H9 (cell line): Measurements from ENCODE around the gene SHB. TPM values are rescaled to one million over a fixed set of nuclear protein-coding genes. Genes with fewer than 3 reads are reported as not detected.

Experiments used
- DNase-seq: peaks from one replicate; pipeline ENCODE4 v3.0.0-alpha.2; 2017
- H2AFZ ChIP-seq: one replicate; pipeline ENCODE4 v1.6.1; 2013; ENCODE audit warnings: mild to moderate bottlenecking, low read length, control low read depth, moderate library complexity
- H2AK5ac ChIP-seq: 2 replicates; pipeline ENCODE4 v1.6.1; 2013; ENCODE audit warnings: low read length, control low read depth, mixed read lengths; ENCODE audit not compliant: insufficient read length
- H2BK120ac ChIP-seq: one replicate; pipeline ENCODE4 v1.6.1; 2013; ENCODE audit warnings: low read depth, mild to moderate bottlenecking, low read length, control low read depth, inconsistent platforms; ENCODE audit not compliant: poor library complexity, severe bottlenecking
- H2BK12ac ChIP-seq: 2 replicates; pipeline ENCODE4 v1.6.1; 2013; ENCODE audit warnings: low read length, control low read depth, mixed read lengths, low read depth; ENCODE audit not compliant: insufficient read length
- H2BK15ac ChIP-seq: 2 replicates; pipeline ENCODE4 v1.6.1; 2013; ENCODE audit warnings: low read depth, low read length, control low read depth
- H2BK20ac ChIP-seq: one replicate; pipeline ENCODE4 v1.6.1; 2013; ENCODE audit warnings: low read depth, mild to moderate bottlenecking, low read length, control low read depth, inconsistent platforms; ENCODE audit not compliant: poor library complexity, severe bottlenecking
- H2BK5ac ChIP-seq: 2 replicates; pipeline ENCODE4 v1.6.1; 2013; ENCODE audit warnings: low read length, control low read depth, mixed read lengths; ENCODE audit not compliant: insufficient read length
- H3K14ac ChIP-seq: 2 replicates; pipeline ENCODE4 v1.6.1; 2013; ENCODE audit warnings: low read length, control low read depth; ENCODE audit not compliant: insufficient read depth
- H3K18ac ChIP-seq: 2 replicates; pipeline ENCODE4 v1.6.1; 2013; ENCODE audit warnings: low read depth, mild to moderate bottlenecking, mixed read lengths, low read length, control low read depth; ENCODE audit not compliant: insufficient read length
- H3K23ac ChIP-seq: 2 replicates; pipeline ENCODE4 v1.6.1; 2013; ENCODE audit warnings: low read length, control low read depth, mixed read lengths, low read depth; ENCODE audit not compliant: insufficient read length
- H3K23me2 ChIP-seq: 2 replicates; pipeline ENCODE4 v1.6.1; 2013; ENCODE audit warnings: low read depth, mild to moderate bottlenecking, mixed read lengths, low read length, control low read depth; ENCODE audit not compliant: insufficient read length, poor library complexity, severe bottlenecking
- H3K27ac ChIP-seq: 2 replicates; pipeline ENCODE4 v1.5.1; 2013; ENCODE audit warnings: low read length, control low read depth, mixed read lengths, low read depth; ENCODE audit not compliant: insufficient read length
- H3K27me3 ChIP-seq: 2 replicates; pipeline ENCODE4 v1.6.1; 2013; ENCODE audit warnings: low read length, control low read depth, inconsistent platforms; ENCODE audit not compliant: insufficient read depth
- H3K4ac ChIP-seq: 2 replicates; pipeline ENCODE4 v1.6.1; 2013; ENCODE audit warnings: low read depth, mild to moderate bottlenecking, control low read depth, inconsistent platforms, low read length, moderate library complexity
- H3K4me1 ChIP-seq: 2 replicates; pipeline ENCODE4 v1.6.1; 2013; ENCODE audit warnings: low read length, control low read depth, inconsistent platforms; ENCODE audit not compliant: insufficient read depth
- H3K4me2 ChIP-seq: 2 replicates; pipeline ENCODE4 v1.6.1; 2013; ENCODE audit warnings: low read length, control low read depth, mixed read lengths; ENCODE audit not compliant: insufficient read length, insufficient read depth
- H3K56ac ChIP-seq: 2 replicates; pipeline ENCODE4 v1.6.1; 2013; ENCODE audit warnings: low read depth, mild to moderate bottlenecking, mixed read lengths, low read length, control low read depth; ENCODE audit not compliant: insufficient read length
- H3K79me1 ChIP-seq: 2 replicates; pipeline ENCODE4 v1.6.1; 2013; ENCODE audit warnings: low read depth, mild to moderate bottlenecking, moderate library complexity, low read length, control low read depth, inconsistent platforms; ENCODE audit not compliant: insufficient read depth, poor library complexity, severe bottlenecking
- H3K79me2 ChIP-seq: 2 replicates; pipeline ENCODE4 v1.6.1; 2013; ENCODE audit warnings: low read length, control low read depth, inconsistent platforms; ENCODE audit not compliant: insufficient read depth
- H3K9ac ChIP-seq: 2 replicates; pipeline ENCODE4 v1.6.1; 2013; ENCODE audit warnings: low read length, control low read depth, mixed read lengths; ENCODE audit not compliant: insufficient read length; ENCODE audit errors: extremely low read depth
- H3K9me3 ChIP-seq: one replicate; pipeline ENCODE4 v1.6.1; 2013; ENCODE audit warnings: low read depth, low read length, inconsistent platforms; ENCODE audit not compliant: control insufficient read depth
- H3T11ph ChIP-seq: one replicate; pipeline ENCODE4 v1.6.1; 2013; ENCODE audit warnings: mild to moderate bottlenecking, low read length, control low read depth, inconsistent platforms
- H4K20me1 ChIP-seq: one replicate; pipeline ENCODE4 v1.6.1; 2013; ENCODE audit not compliant: control insufficient read depth, insufficient read length, insufficient read depth
- H4K5ac ChIP-seq: 2 replicates; pipeline ENCODE4 v1.6.1; 2013; ENCODE audit warnings: low read depth, mild to moderate bottlenecking, mixed read lengths, low read length, control low read depth; ENCODE audit not compliant: insufficient read length
- H4K8ac ChIP-seq: replicated peaks from 2 replicates; pipeline ENCODE4 v1.6.1; 2013; ENCODE audit warnings: low read length, control low read depth, mixed read lengths, low read depth; ENCODE audit not compliant: insufficient read length
- H4K91ac ChIP-seq: 2 replicates; pipeline ENCODE4 v1.6.1; 2013; ENCODE audit warnings: low read depth, mild to moderate bottlenecking, moderate library complexity, mixed read lengths, low read length, control low read depth; ENCODE audit not compliant: insufficient read length
- H3K27ac Mint-ChIP-seq, 3 experiments: 2 replicates in 2 of 3; 3 replicates in 1 of 3; pipeline ENCODE4 v1.8.0; 2020 to 2021; ENCODE audit warnings: mixed read lengths in 3 of 3, mild to moderate bottlenecking in 1 of 3, moderate library complexity in 1 of 3
- H3K27me3 Mint-ChIP-seq: 2 replicates; pipeline ENCODE4 v1.8.0; 2021; ENCODE audit warnings: low read depth, mild to moderate bottlenecking, moderate library complexity, mixed read lengths
- H3K36me3 Mint-ChIP-seq, 3 experiments: 2 replicates in 2 of 3; 3 replicates in 1 of 3; pipeline ENCODE4 v1.8.0; 2020 to 2021; ENCODE audit warnings: low read depth in 3 of 3, mixed read lengths in 3 of 3; ENCODE audit not compliant: insufficient read depth in 1 of 3
- H3K4me1 Mint-ChIP-seq, 2 experiments: 2 replicates each; pipeline ENCODE4 v1.8.0; 2020; ENCODE audit warnings: mixed read lengths in 2 of 2
- H3K4me3 Mint-ChIP-seq, 2 experiments: 2 replicates in 1 of 2; 3 replicates in 1 of 2; pipeline ENCODE4 v1.8.0; 2020 to 2021; ENCODE audit warnings: mild to moderate bottlenecking in 2 of 2, mixed read lengths in 2 of 2, moderate library complexity in 1 of 2
- H3K9me3 Mint-ChIP-seq, 2 experiments: 2 replicates in 1 of 2; 3 replicates in 1 of 2; pipeline ENCODE4 v1.8.0; 2020; ENCODE audit warnings: mild to moderate bottlenecking in 2 of 2, mixed read lengths in 2 of 2, moderate library complexity in 1 of 2
- WGBS: extraction: QIAGEN DNeasy Blood & Tissue Kit; methylation state at CpG from one replicate; pipeline ENCODE4 v1.1.7; 2013; ENCODE audit warnings: missing lambda C conversion rate, low lambda C conversion rate, mixed read lengths; ENCODE audit not compliant: insufficient read length; ENCODE audit errors: extremely low coverage; 5-methylcytosine and 5-hydroxymethylcytosine counted together
- total RNA-seq: library from RNA; stranded (reverse); gene quantifications from 2 replicates; pipeline ENCODE4 v1.2.1, GENCODE V29; 2021
- TF ChIP-seq, protein P1 (sequence below): fragments of 200-600 bp; sonication (generic); conservative IDR thresholded peaks from 3 replicates; pipeline ENCODE4 v1.8.0; 2021; ENCODE audit warnings: antibody characterized with exemption, mild to moderate bottlenecking

Gene SHB
- total RNA-seq, 1 experiment from 2014 or later: 14.6 TPM

DNA sequence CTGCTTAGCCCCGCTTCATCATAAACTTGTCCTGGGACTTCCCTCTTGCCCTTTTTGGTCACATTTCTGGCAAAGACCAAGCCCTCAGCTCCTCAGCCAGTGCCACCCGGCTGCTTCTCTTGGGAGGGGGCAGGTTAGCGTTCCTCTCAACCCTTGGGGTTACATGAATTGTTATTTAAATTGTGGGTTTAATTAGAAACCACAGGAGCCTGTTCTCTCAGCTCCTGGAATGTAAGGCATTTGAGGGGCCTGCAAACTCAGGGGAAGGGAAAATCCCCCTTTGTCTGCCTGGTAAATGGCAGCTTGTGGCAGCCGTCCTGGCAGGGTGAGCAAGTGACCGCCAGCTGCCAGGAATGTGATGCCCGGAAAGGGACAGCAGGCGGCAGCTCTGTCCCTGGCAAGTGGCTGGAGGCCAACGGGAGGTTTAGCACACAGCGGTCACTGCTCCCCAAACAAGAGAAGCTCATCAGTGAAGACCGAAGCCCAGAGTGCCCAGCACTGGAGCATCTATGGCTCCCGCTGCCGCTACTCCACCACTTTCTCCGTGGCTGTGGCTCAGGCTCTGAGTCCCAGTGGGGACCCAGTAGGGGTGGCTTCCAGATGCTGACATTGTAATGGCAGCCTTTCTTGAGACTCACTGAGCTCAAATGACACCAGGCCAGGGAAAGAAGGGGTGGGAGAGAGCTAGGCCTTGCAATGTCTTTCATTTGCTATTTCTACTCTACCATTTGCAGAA is 51.7 kb downstream of the SHB start:
- no peak overlapping the region for H3K56ac ChIP-seq
- no peak overlapping the region for H4K5ac ChIP-seq
- H3K23me2 ChIP-seq: no peaks in the 10 kb centered on the region
- H2BK5ac ChIP-seq: no peak overlapping the region
- H3K23ac ChIP-seq: no peak overlapping the region
- peak overlapping the region; percentile 91 for H3K18ac ChIP-seq
- Mint-ChIP-seq H3K4me1 (peaks cover 88 to 89% of the 10 kb centered on the region in 2 experiments), H3K27me3 (no peaks in the 10 kb centered on the region), H3K9me3 (no peaks in the 10 kb centered on the region; a peak in 1 of 5 replicates), H3K36me3 (peaks cover 2 to 20% (median 19%) of the 10 kb centered on the region in 3 experiments; a peak in 6 of 7 replicates), H3K27ac (peak overlapping the region; percentile 97 to 99 (median 98)), H3K4me3 (peak overlapping the region; percentile 39 to 65)
- no peak overlapping the region for H3K9ac ChIP-seq
- no peak overlapping the region for H3K4ac ChIP-seq
- H4K91ac ChIP-seq: no peak overlapping the region
- H2BK20ac ChIP-seq: no peak overlapping the region
- no peak overlapping the region for H2BK12ac ChIP-seq
- peak overlapping the region; percentile 62 for H3K14ac ChIP-seq
- peaks cover 27% of the 10 kb centered on the region for H3K4me1 ChIP-seq
- H2BK15ac ChIP-seq: no peak overlapping the region
- peak overlapping the region; percentile 72 for H3K27ac ChIP-seq
- no peaks in the 10 kb centered on the region for H3K9me3 ChIP-seq
- DNase-seq: peak; percentile 96
- WGBS: no CpG with 5 or more reads among the region's 13 CpGs
- TF ChIP-seq, protein P1, sequence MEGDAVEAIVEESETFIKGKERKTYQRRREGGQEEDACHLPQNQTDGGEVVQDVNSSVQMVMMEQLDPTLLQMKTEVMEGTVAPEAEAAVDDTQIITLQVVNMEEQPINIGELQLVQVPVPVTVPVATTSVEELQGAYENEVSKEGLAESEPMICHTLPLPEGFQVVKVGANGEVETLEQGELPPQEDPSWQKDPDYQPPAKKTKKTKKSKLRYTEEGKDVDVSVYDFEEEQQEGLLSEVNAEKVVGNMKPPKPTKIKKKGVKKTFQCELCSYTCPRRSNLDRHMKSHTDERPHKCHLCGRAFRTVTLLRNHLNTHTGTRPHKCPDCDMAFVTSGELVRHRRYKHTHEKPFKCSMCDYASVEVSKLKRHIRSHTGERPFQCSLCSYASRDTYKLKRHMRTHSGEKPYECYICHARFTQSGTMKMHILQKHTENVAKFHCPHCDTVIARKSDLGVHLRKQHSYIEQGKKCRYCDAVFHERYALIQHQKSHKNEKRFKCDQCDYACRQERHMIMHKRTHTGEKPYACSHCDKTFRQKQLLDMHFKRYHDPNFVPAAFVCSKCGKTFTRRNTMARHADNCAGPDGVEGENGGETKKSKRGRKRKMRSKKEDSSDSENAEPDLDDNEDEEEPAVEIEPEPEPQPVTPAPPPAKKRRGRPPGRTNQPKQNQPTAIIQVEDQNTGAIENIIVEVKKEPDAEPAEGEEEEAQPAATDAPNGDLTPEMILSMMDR: peak; percentile 64
- H2BK120ac ChIP-seq: no peak overlapping the region
- H4K20me1 ChIP-seq: no peaks in the 10 kb centered on the region
- no peak overlapping the region for H4K8ac ChIP-seq
- H2AK5ac ChIP-seq: no peak overlapping the region
- no peak overlapping the region for H3T11ph ChIP-seq
- peak overlapping the region; percentile 35 for H3K4me2 ChIP-seq
- no peaks in the 10 kb centered on the region; the same call in 1 of the 2 replicates for H3K79me2 ChIP-seq
- H2AFZ ChIP-seq: no peak overlapping the region
- no peaks in the 10 kb centered on the region for H3K27me3 ChIP-seq
- no peaks in the 10 kb centered on the region for H3K79me1 ChIP-seq
